D721Med (cell line): ENCODE results near the gene PWWP2B.

Source experiments
- DNase-seq: peaks from one replicate; pipeline ENCODE4 v3.0.0; 2011; ENCODE audit warnings: low spot score; ENCODE audit not compliant: insufficient read length
- FAIRE-seq: peaks from 2 replicates; lab custom pipeline; 2011; peaks lifted over from hg19 to GRCh38; lab: Jason Lieb, UNC
- TF ChIP-seq, protein P1 (sequence below): IDR thresholded peaks from 2 replicates; pipeline ENCODE4 v1.5.1; 2012; ENCODE audit warnings: mild to moderate bottlenecking, control low read depth; ENCODE audit not compliant: insufficient read depth; ENCODE audit errors: missing control alignments

The PWWP2B gene

GRCh38 chr10:132405463-132405991 is 8.5 kb downstream of the PWWP2B start:
- no peak for FAIRE-seq
- no peak for DNase-seq
- TF ChIP-seq, protein P1, sequence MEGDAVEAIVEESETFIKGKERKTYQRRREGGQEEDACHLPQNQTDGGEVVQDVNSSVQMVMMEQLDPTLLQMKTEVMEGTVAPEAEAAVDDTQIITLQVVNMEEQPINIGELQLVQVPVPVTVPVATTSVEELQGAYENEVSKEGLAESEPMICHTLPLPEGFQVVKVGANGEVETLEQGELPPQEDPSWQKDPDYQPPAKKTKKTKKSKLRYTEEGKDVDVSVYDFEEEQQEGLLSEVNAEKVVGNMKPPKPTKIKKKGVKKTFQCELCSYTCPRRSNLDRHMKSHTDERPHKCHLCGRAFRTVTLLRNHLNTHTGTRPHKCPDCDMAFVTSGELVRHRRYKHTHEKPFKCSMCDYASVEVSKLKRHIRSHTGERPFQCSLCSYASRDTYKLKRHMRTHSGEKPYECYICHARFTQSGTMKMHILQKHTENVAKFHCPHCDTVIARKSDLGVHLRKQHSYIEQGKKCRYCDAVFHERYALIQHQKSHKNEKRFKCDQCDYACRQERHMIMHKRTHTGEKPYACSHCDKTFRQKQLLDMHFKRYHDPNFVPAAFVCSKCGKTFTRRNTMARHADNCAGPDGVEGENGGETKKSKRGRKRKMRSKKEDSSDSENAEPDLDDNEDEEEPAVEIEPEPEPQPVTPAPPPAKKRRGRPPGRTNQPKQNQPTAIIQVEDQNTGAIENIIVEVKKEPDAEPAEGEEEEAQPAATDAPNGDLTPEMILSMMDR: no peak

- TF ChIP-seq, protein P1: no peak
- no peak for FAIRE-seq
Observed at GRCh38 chr10:132406181-132406580, 9.2 kb downstream of the PWWP2B start.

DNA sequence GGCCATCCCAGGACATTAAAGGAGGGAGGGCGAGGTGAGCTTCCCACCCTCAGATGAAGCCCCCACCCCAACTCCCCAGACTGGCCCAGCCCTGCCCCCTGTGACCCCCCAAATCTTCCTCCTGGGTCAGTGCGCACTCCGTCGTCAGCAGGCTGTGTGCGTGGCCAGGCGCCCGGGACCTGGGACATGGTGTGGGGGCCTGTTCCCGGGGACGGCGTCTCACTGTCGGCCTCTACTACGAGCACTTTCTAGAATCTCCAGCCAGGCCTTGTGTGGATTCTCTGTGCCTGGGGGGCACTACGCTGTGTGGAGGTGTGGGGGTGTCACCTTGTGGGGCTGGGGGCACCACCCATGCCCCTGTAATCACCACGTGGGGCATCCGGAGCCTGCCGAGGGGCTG is 9.8 kb downstream of the PWWP2B start:
- FAIRE-seq: no peak
- TF ChIP-seq, protein P1: no peak
- no peak for DNase-seq

More at GRCh38 chr10:132406181-132406580, 9.2 kb downstream of the PWWP2B start:
- no peak for DNase-seq

GRCh38 chr10:132407243-132407746 is 10.3 kb downstream of the PWWP2B start:
- DNase-seq: no peak
- FAIRE-seq: no peak
- TF ChIP-seq, protein P1: no peak

DNA sequence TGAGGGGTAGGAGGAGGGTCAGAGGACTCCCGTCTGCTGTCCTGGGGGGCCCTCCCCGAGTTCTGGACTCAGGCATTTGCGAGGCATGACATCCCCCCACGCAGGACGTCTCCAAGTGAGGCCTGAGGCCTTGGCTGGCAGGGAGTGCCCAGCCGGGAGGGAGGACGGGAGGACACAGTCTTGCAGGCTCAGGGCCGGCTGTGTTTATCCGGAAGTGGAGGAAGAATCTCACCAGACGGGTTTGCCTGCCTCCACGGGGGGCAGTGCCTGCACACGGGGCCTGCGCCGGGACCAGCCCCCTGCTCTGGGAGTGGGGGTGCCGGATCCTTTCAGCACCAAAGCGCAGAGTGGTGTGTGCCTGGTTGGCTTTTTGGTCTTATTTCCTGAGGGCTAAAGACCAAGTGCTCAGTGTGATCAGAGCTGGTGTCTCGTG is 10.9 kb downstream of the PWWP2B start:
- TF ChIP-seq, protein P1: no peak
- FAIRE-seq (no peak), DNase-seq (no peak)

GRCh38 chr10:132408367-132408781 is 11.4 kb downstream of the PWWP2B start:
- TF ChIP-seq, protein P1: no peak
- no peak for FAIRE-seq
- no peak for DNase-seq

DNA sequence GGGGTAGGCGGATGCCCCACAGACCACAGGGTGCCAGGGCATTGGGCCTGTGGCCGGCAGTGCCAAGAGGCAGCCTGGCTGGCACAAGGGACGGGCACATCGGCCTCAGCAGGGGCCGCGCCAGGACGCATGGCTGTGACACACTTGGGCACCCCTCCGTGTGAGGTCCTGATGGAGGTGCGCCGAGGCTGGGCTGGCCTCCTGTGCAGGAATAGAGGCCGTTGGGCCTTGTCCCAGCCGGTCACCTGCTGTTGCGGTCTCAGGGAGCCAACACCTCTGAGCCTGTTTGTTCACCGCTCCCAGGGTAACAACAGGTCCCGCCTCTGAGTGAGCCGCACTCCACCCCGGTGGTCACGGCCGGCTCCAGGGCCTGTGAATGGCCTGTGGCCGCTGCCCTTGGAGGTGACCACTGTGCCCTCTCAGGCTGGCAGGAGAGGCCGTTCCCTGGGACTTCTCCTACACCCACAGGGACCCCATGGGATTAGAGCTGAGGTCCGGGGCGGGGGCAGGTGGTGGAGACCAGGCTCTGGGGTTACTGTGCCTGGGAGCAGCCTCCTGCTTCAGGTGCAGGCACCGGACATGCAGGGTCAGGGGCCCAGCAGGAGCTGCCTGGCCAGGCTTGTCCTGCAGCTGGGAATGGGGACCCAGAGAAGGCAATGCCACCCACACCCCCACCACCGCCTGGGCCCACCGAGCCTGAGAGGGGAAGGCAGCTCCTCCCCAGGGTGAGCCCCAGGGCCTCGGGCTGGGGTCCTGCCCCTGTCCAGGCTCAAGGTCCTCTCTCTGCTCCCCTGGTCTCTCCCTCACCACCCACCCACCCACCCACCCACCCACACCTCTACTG is 12.0 kb downstream of the PWWP2B start:
- DNase-seq (no peak), FAIRE-seq (no peak)
- TF ChIP-seq, protein P1: no peak
